Activated T-cell treated with anti-CD3 and anti-CD28 coated beads for 48 hours (primary cell): Measurements from ENCODE around the gene TMEM184B.

Experiments used
- DNase-seq: peaks from one replicate; pipeline ENCODE4 v3.0.0-alpha.2; 2020; ENCODE audit warnings: low read depth

Gene TMEM184B

GRCh38 chr22:38276166-38276565 lies 3.4 kb upstream of the TMEM184B start:
- DNase-seq, result no peak

DNA sequence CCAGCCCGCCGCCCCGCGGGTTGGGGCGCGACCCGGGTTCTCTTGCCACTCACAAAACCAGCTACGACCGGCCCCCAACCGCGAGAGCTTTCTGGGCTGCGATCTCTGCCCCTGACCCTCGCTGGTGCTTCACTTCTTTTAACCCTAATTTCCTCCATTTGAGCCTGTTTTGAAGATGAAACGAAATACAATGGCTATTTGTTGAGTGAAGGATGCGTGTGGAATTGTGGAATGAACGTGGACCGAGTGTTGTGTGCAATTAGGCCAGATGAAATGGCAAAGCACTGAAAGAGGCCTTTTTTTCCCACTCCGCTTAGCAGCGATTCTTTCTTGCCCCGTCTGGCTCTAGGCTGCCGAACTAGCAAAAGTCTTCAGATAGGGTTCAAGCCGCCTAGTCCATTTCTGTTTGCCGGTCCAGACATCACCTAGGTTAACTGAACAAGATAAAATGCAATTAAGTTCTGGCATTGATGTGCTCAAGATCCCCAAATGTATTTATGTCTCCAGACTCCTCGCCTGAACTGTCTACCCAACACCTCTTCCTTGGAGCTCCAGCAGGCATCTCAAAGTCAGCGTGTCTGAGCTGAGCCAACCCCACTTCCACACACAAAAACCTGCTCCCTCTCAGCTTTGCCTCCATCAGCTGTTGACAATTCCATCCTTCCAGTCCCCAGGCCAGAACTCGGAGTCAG lies 471 bp upstream of the TMEM184B start:
- DNase-seq, result no peak

- DNase-seq, result no peak
Observed at GRCh38 chr22:38271927-38272372, 860 bp downstream of the TMEM184B start.

DNA sequence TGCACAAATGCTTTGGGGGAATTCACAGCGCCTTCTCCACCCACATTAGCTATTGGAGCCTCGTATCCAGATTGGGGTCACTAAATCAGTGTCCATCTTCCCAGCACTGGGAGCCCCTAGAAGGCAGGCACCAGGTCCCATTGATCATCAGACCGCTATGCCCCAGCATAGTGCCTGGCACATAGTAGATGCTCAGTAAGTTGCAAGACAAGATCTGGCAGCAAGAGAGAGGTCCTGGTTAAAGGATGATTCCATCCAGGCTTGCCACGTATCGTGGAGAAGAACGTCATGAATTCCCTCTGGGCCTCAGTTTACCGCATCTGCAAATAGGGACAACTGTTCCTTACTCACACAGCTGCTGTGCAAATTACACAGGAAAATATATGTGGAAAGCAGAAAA lies 1.7 kb downstream of the TMEM184B start:
- no peak for DNase-seq

DNA sequence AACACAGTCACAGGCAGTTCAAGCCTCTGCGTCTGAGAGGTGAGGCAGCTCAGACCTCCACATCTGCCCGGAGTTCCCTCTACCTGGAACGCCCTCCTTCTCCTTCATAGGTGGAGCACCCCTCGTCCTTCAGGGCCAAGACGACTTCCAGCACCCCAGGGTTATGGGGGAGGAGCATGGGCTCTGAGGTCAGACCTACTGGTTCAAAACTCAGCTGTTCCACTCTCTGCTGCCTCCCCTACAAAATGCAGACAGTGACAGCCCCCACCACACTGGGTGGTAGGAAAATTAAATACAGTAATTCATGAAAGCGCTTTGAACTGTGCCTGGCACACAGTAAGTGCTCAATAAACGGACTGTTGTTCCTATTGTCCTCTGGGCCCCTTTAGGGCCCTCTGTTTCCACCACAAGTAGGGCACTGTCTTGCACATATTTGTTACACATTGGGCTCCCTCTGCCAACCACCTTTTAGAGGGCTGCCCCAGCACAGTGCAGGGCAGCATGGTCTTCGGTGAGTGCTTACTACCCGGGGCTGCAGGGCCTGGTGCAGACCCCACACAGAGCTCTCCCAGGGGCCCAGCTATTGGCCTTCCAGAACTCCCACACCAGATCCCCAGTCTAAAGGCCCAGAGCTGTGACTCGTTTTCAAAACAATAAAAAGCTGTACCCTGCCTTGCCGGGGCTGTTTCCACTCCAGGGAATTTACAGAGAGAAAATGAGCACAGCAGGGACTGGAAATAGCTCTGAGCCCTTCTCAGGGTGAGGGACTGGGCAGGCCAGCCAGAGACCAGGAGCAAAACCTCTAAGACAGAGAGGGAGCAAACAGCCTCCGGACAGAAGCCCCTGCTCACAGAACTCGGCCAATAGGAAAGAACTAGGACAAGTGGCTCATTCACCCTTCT lies 2.5 kb downstream of the TMEM184B start:
- no peak for DNase-seq

DNA sequence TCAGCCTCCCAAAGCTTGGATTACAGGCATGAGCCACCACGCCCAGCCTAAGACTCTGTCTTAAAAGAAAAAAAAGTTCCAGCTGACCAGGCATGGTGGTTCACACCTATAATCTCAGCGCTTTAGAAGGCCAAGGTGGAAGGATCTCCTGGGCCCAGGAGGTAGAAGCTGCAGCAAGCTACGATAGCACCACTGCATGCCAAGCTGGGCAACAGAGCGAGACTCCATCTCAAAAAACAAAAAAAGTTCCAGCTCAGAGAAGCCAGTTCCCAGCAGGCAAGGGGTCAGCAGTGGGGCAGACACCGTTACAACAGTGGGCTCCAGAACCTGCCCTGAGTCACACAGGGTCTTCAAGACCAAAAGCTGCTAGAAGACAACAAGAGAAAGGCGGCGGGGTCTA lies 3.3 kb downstream of the TMEM184B start:
- DNase-seq, result no peak

GRCh38 chr22:38267086-38267485 lies 5.7 kb downstream of the TMEM184B start:
- DNase-seq, result no peak

DNA sequence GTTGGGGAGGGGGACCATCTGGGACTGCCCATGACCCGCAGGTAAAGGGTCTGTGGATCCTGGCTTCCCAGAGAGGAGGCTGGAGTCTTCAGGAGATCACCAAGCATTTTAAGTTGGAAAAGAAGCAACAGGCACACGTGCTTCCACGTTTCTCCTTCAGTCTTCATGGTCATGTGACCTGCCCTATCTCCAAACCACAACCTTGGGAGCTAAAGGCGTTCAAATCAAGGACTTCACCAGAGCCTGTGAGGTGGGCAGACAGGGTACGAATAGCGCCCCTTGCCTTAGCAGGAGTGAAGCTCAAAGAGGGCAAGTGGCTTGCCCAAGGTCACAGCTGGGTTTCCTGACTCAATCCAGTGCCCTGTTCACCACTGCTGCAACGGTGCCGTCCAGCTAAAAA lies 6.7 kb downstream of the TMEM184B start:
- no peak for DNase-seq

DNA sequence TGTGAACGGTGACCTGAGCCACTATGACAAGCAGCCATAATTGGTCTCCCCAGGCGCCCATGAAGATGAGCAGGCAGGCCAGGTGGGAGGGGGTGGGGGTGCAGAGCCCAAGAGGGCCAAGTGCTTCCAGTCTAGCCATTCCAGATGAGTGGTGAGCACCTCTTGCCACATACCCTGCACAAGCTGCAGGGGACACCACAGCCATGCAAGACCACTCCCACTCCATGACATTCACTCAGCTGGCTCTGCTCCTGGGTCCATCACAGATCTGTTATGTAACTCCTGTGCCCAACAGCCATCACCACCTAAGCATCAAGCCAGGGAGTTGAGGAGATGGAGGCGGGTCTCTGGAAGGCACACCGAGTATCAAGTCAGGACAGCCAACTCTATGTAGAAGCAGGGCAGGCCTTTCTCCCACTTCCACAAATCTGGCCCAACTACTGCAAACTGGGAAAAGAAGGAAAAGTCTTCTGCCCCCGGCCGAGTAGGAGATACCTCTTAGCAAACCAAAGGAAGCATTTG lies 8.4 kb downstream of the TMEM184B start:
- no peak for DNase-seq

DNA sequence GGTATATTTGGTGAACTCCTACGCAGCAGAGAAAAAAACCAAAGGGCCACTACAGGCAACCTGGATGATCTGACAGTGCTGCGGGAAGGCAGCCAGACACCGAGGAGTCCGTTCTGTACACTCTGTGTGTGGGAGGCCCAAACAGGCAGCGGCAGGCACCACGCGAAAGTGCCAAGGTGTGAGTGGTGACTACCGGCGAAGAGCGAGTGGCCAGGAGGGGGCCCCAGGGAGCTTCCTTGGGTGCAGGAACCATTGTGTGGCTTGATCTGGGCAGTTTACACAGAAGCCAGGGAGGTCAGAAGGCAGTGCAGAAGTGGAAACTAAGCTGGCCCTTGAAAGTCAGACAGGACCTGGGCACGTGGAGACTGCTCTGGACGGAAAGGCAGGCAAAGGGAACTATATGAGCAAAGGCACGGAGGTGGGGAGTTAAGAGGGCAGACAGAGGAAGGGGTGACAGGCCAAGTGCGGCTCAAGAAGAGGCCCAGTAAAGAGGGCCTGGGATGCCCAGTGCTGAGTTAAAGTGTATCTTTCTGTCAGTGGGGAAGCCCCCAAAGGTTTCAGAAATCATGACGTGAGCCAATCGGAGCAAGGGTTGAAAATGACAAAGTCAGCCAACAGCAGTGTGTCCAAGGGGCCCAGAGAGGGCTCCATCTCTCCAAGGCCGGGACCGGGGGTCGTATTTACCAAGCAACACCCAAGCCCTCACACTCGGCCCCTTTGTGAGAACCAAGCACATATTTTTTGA lies 10.6 kb downstream of the TMEM184B start:
- peak; percentile 33 for DNase-seq

GRCh38 chr22:38260761-38261681 lies 11.8 kb downstream of the TMEM184B start:
- no peak for DNase-seq

GRCh38 chr22:38259370-38259769 lies 13.4 kb downstream of the TMEM184B start:
- no peak for DNase-seq

DNA sequence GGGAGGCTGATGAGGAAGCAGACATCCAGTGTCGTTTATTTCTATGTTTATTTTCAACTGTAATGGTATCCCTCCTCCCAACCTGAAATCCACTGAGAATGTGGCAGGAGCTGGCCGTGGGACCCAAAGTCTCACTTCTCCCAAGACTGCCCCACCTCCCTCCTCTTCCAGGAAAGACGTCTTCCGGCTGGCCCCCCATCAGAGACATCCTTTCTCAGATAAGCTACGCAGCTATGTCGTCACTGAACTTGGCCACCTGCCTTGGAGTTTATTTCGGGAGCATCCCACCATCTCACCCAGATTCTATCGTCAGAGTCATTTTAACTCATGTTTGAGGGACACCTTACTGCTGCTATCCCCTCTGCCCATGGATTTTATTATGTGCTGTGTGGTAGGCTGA lies 13.9 kb downstream of the TMEM184B start:
- no peak for DNase-seq

DNA sequence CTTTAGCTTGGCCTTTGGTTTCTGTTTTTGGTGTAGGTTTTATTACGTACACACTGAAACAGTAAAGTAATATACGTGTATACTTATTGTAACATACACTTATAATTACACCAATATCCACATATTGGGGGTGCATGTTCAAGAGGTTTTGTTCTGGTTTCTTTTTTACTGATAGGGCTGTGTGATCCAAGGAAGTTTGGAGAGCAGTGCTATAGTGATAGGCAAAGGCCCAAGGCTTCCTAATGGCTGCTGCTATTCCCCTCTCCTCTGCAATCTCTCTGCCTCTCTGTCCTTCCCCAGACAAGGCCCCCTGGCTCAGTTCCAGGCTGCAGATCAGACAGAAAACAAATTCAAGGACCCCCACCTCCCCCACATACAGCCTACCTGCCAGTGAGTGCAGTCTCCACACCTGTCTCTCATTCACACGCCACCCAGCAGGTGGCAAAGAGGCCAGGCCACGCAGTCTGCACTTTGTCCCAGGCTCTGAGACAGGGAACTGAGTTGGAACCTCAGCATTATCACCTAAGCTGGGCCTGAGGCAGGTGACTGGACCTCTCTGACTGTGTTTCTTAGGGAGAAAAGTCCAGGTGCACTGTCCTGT lies 15.1 kb downstream of the TMEM184B start:
- no peak for DNase-seq

DNA sequence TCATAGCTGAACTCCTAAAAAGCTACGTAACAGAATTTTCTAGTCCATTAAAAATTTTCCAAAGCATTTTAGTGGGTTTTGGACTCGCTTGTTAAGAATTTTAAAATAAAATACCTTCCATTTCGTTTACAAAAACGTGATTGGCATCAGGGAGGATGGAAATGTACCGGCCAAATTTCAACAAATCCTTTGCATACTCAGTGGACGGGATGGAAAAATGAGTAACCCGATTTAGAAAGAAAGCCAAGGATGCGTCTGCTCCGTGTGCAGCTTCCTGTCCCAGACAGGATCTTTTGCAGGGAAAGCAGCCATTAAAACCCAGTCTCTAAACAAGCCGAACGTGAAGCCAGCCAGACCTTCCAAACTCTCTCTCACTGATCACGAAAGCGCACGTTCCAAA lies 15.6 kb downstream of the TMEM184B start:
- DNase-seq, result no peak

DNA sequence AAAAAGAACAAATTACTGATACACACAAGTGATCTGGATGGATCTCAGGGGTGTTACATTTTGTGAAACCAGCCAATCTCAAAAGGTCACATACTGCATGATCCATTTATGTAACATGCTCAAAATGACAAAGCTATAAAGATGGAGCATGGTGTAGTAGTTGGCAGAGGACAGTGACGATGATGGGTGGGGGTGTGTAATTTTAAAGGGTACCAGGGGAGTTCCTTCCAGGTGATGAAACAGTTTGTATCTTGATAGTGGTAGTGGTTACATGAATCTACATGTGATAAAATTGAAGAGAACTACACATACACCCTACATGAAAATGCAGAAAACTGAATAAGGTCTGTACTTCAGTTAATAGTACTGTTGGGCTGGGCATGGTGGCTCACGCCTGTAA lies 17.1 kb downstream of the TMEM184B start:
- no peak for DNase-seq

GRCh38 chr22:38251341-38251692 lies 21.5 kb downstream of the TMEM184B start:
- DNase-seq, result no peak

DNA sequence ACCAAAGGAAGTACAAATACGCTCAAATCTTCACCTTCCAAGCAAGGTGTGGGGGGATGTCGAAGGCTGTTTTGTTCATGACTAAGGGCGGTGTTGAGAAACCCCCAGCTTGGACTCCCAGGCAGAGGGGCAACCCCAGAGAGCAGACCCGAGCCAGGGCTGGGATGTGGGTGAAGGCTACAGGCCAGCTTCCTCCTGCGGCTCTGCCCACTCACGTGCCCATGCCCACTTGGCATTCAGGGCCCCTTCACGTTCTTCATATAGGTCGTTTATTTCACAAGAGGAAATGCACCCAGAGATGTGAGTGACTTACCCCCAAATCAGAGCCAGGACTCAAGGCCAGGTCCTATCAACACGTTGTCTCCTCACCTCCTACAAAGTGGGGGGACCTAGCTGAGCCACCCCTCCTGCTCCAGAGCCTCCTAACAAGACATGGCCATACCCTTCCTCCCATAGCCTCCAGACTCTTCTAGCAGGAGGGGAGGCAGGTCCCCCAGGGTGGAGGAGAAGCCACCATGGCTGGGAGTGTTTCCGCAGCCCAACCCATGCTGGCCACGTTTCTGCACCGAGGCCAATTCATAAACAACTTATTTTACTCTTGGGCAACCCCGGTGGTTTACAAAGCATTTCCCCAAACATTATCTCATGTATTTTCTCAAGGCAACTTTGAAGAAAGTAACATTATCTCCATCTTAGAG lies 22.0 kb downstream of the TMEM184B start:
- no peak for DNase-seq

GRCh38 chr22:38249803-38250642 lies 22.8 kb downstream of the TMEM184B start:
- no peak for DNase-seq
